NT2/D1 (cell line): ENCODE data around the gene MMP17.
A peak's percentile ranks its signal among the peaks of the same experiment; 100 is the strongest.

ENCODE experiments used
- DNase-seq: peaks from one replicate; pipeline ENCODE4 v3.0.0-alpha.2; 2011; ENCODE audit warnings: low read depth, low spot score
- H3K27me3 ChIP-seq: 2 replicates; pipeline ENCODE4 v1.6.0; 2011; ENCODE audit warnings: mild to moderate bottlenecking; ENCODE audit not compliant: insufficient read length, insufficient read depth
- H3K36me3 ChIP-seq: 2 replicates; pipeline ENCODE4 v1.6.1; 2011; ENCODE audit warnings: mild to moderate bottlenecking, low read length, mixed read lengths; ENCODE audit not compliant: insufficient read depth, insufficient read length
- H3K4me1 ChIP-seq: 2 replicates; pipeline ENCODE4 v1.5.1; 2011; ENCODE audit not compliant: insufficient read depth, insufficient read length
- H3K4me3 ChIP-seq: 2 replicates; pipeline ENCODE4 v1.5.1; 2011; ENCODE audit warnings: low read depth; ENCODE audit not compliant: insufficient read length
- H3K9ac ChIP-seq: 2 replicates; pipeline ENCODE4 v1.6.0; 2011; ENCODE audit warnings: low read depth; ENCODE audit not compliant: insufficient read length
- H3K9me3 ChIP-seq: 2 replicates; pipeline ENCODE4 v1.5.1; 2011; ENCODE audit warnings: mild to moderate bottlenecking, low read length; ENCODE audit not compliant: insufficient read depth
- SUZ12 ChIP-seq: IDR thresholded peaks from 2 replicates; pipeline ENCODE4 v1.6.1; 2011; ENCODE audit not compliant: insufficient read length, insufficient read depth; ENCODE audit errors: extremely low read depth
- YY1 ChIP-seq: IDR thresholded peaks from 2 replicates; pipeline ENCODE4 v1.6.1; 2011; ENCODE audit not compliant: insufficient read length, insufficient read depth
- ZNF274 ChIP-seq: IDR thresholded peaks from 2 replicates; pipeline ENCODE4 v1.6.1; 2011; ENCODE audit warnings: mild to moderate bottlenecking, low read depth, low read length

Gene MMP17

DNA sequence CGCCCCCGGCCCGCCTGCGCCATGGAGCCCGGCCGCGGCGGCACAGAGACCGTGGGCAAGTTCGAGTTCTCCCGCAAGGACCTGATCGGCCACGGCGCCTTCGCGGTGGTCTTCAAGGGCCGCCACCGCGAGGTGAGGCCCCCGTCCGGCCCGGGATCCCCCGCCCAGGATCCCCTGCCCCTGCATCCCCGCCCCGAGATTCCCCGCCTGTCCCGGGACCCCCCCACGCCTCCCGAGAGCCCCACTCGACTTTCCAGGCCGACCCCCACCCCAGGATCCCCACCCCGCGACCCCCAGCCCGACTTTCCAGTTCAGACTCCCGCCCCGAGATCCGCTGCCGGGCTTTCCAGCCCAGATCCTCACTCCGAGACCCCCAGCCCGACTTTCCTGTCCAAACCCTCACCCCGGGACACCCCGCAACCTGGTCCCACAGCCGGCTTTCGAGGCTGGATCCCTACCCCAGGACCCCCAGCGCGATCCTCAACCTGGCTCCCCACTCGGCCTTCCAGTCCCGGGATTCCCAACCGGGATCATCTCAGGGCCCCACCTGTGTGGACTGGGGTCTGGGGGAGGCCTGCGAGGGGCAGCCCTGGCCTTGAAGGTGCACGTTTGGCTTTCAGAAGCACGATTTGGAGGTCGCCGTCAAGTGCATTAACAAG lies 66.9 kb downstream of the MMP17 start:
- TF ChIP-seq SUZ12 (no peak), YY1 (no peak), ZNF274 (no peak)
- Histone ChIP-seq H3K9me3 (no peaks in the 10 kb centered on the region), H3K9ac (peak overlapping the region; percentile 87), H3K4me3 (peak overlapping the region; percentile 52), H3K27me3 (no peaks in the 10 kb centered on the region), H3K36me3 (peaks cover 11% of the 10 kb centered on the region), H3K4me1 (peaks cover 21% of the 10 kb centered on the region)
- no peak for DNase-seq

- H3K27me3 ChIP-seq, result no peaks in the 10 kb centered on the region
- peaks cover 24% of the 10 kb centered on the region for H3K4me1 ChIP-seq
- H3K36me3 ChIP-seq, result peaks cover 14% of the 10 kb centered on the region
- no peak for DNase-seq
- no peaks in the 10 kb centered on the region for H3K9me3 ChIP-seq
- TF ChIP-seq YY1 (no peak), SUZ12 (no peak), ZNF274 (no peak)
- peak overlapping the region; percentile 52 for H3K4me3 ChIP-seq
- peak overlapping the region; percentile 87 for H3K9ac ChIP-seq
Measured at GRCh38 chr12:131895640-131896079, 67.5 kb downstream of the MMP17 start.

- Histone ChIP-seq H3K9ac (peak overlapping the region; percentile 87), H3K9me3 (no peaks in the 10 kb centered on the region), H3K36me3 (peaks cover 14% of the 10 kb centered on the region), H3K4me3 (peak overlapping the region; percentile 52), H3K4me1 (peaks cover 25% of the 10 kb centered on the region), H3K27me3 (no peaks in the 10 kb centered on the region)
- TF ChIP-seq YY1, result no peak
- TF ChIP-seq SUZ12, result no peak
- no peak for TF ChIP-seq ZNF274
- DNase-seq, result peak; percentile 83
Measured at GRCh38 chr12:131896080-131896810, 68.1 kb downstream of the MMP17 start.

GRCh38 chr12:131896811-131897270 lies 68.6 kb downstream of the MMP17 start:
- peaks cover 31% of the 10 kb centered on the region for H3K4me1 ChIP-seq
- peak overlapping the region; percentile 52 for H3K4me3 ChIP-seq
- TF ChIP-seq ZNF274 (no peak), SUZ12 (no peak), YY1 (no peak)
- no peak for DNase-seq
- H3K9me3 ChIP-seq, result no peaks in the 10 kb centered on the region
- peaks cover 14% of the 10 kb centered on the region for H3K36me3 ChIP-seq
- H3K9ac ChIP-seq, result peak overlapping the region; percentile 85
- no peaks in the 10 kb centered on the region for H3K27me3 ChIP-seq

DNA sequence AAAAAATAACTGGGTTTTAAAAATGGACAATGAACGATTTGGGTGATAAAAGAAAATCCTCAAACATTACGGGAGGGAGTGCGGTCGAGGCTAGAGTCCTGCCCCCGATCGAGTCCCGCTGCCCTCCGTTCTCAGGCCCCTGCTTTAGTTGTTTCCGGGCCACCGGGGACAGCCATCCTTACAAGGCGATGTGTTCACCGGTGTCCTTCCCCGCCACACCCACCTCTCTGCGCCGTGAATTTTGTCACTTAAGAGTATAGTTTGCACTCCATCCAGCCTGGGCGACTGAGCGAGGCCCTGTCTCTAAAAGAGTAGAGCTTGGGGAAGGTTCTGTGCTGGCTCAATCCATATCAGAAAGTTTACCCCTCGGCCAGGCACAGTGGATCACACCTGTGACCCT lies 69.1 kb downstream of the MMP17 start:
- H3K9ac ChIP-seq, result peak overlapping the region; percentile 85
- TF ChIP-seq ZNF274 (no peak), YY1 (no peak), SUZ12 (no peak)

DNA sequence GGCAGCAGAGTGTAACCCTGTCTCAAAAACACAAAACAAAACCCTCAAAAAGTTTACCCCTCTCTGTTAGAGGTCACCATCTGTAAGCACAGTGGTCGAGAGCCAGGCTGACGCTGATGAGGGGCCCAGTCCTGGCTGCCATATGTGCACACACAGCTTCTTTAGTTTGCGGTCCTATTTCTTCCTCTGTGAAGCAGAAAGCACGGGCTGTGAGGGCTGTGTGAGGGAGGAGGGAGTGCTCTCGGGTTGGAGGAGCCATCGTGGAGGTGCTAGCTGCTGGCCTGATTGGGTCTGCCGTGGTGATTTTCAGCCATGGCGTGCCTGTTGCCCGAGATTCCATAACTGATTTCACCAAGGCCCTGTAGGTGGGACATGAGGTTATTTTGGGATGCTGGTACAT lies 69.7 kb downstream of the MMP17 start:
- Histone ChIP-seq H3K4me1 (peaks cover 34% of the 10 kb centered on the region), H3K27me3 (no peaks in the 10 kb centered on the region), H3K9me3 (no peaks in the 10 kb centered on the region), H3K36me3 (peaks cover 14% of the 10 kb centered on the region), H3K4me3 (no peak overlapping the region), H3K9ac (no peak overlapping the region)
- no peak for DNase-seq
- TF ChIP-seq SUZ12 (no peak), ZNF274 (no peak), YY1 (no peak)

More for the DNA sequence above, 69.1 kb downstream of the MMP17 start:
- peaks cover 14% of the 10 kb centered on the region for H3K36me3 ChIP-seq
- no peak for DNase-seq
- H3K4me1 ChIP-seq, result peaks cover 35% of the 10 kb centered on the region
- H3K27me3 ChIP-seq, result no peaks in the 10 kb centered on the region
- H3K4me3 ChIP-seq, result no peak overlapping the region
- H3K9me3 ChIP-seq, result no peaks in the 10 kb centered on the region

GRCh38 chr12:131900397-131900796 lies 72.2 kb downstream of the MMP17 start:
- Histone ChIP-seq H3K4me3 (no peak overlapping the region), H3K9ac (no peak overlapping the region), H3K4me1 (peaks cover 32% of the 10 kb centered on the region), H3K27me3 (no peaks in the 10 kb centered on the region), H3K36me3 (peaks cover 24% of the 10 kb centered on the region), H3K9me3 (no peaks in the 10 kb centered on the region)
- DNase-seq, result no peak
- TF ChIP-seq ZNF274 (no peak), YY1 (no peak)
